Measurements from ENCODE around the gene COL19A1.

COL19A1 gene

GRCh38 chr6:69868961-69869360, 2.6 kb downstream of the COL19A1 start:
- DNase-seq (ENCODE audit: low read depth): no peak
- no peak overlapping the region for H3K4me3 ChIP-seq (ENCODE audit: control insufficient read depth, low read depth, low read length)
- TF ChIP-seq CTCF (conservative IDR thresholded peaks at IDR 0.05; ENCODE audit: control insufficient read depth, insufficient read depth, low read depth, low read length): no peak

GRCh38 chr6:69871107-69871506, 4.8 kb downstream of the COL19A1 start:
- no peak for TF ChIP-seq CTCF (conservative IDR thresholded peaks at IDR 0.05; ENCODE audit: control insufficient read depth, insufficient read depth, low read depth, low read length)
- DNase-seq (ENCODE audit: low read depth): no peak
- no peak overlapping the region for H3K4me3 ChIP-seq (ENCODE audit: control insufficient read depth, low read depth, low read length)

GRCh38 chr6:69873291-69873690, 6.9 kb downstream of the COL19A1 start:
- DNase-seq (ENCODE audit: low read depth): no peak
- no peak for TF ChIP-seq CTCF (conservative IDR thresholded peaks at IDR 0.05; ENCODE audit: control insufficient read depth, insufficient read depth, low read depth, low read length)
- H3K4me3 ChIP-seq (ENCODE audit: control insufficient read depth, low read depth, low read length): no peak overlapping the region

- H3K4me3 ChIP-seq (ENCODE audit: control insufficient read depth, low read depth, low read length): no peak overlapping the region
- DNase-seq (ENCODE audit: low read depth): no peak
- TF ChIP-seq CTCF (conservative IDR thresholded peaks at IDR 0.05; ENCODE audit: control insufficient read depth, insufficient read depth, low read depth, low read length): no peak
Observed at GRCh38 chr6:69875715-69876114, 9.4 kb downstream of the COL19A1 start.

- TF ChIP-seq CTCF (conservative IDR thresholded peaks at IDR 0.05; ENCODE audit: control insufficient read depth, insufficient read depth, low read depth, low read length): no peak
- no peak for DNase-seq (ENCODE audit: low read depth)
- H3K4me3 ChIP-seq (ENCODE audit: control insufficient read depth, low read depth, low read length): no peak overlapping the region
Observed at GRCh38 chr6:69878795-69879194, 12.4 kb downstream of the COL19A1 start.

- H3K4me3 ChIP-seq (ENCODE audit: control insufficient read depth, low read depth, low read length): no peak overlapping the region
- no peak for TF ChIP-seq CTCF (conservative IDR thresholded peaks at IDR 0.05; ENCODE audit: control insufficient read depth, insufficient read depth, low read depth, low read length)
- DNase-seq (ENCODE audit: low read depth): no peak
Observed at GRCh38 chr6:69880601-69881000, 14.2 kb downstream of the COL19A1 start.
